ENCODE results near the gene PMPCA. TPM values are rescaled to one million over a fixed set of nuclear protein-coding genes. Genes with fewer than 3 reads are reported as not detected.

Gene PMPCA
- total RNA-seq, 1 donor from 2014 or later: 41.2 TPM

DNA sequence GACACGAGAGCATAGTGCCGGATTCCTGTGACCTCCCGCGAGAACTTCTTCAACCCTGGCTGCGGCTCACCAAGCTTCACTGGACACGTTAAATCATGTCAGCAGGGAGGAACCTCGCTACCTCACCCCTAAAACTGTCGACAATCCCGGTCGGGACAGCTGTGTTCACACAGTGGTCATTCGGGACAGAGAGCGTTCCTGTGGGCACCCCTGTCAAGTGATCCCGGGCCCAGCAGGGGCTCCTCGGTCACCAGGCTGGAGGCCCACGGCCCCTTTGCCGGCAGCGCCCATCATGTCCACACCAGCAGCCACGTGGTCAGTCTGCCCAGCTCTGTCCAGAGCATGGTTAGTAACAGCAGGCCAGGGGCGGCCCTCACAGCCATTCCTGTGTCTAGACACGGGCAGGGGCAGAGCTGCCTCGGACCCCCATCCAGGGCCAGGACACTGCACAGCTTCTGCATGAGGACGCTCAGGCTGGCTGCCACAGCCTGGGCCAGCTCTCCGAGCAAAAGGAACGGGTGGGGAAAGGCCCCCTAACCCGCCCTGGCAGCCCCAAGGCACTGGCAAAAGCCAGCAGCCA, 25.7 kb downstream of the PMPCA start:
- DNase-seq (ENCODE audit: low spot score): no peak

DNA sequence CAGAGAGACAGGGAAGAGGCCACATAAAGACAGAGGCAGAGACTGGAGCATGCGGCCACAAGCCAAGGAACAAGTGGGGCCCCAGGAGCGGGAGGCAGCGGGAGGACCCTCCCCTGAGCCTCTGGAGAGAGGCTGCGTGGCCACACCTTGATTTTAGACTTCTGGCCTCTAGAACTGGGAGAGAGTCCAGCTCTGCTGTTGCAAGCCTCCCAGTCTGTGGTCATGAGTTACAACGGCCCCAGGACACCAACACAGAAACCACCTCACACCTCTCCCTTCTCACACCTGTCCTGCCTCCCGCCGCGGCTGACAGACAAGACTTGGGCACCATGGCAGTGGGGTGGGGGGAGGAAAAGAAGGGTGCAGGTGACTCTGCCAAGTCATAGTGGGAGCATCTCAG, 27.0 kb downstream of the PMPCA start:
- no peak for DNase-seq (ENCODE audit: low spot score)

DNA sequence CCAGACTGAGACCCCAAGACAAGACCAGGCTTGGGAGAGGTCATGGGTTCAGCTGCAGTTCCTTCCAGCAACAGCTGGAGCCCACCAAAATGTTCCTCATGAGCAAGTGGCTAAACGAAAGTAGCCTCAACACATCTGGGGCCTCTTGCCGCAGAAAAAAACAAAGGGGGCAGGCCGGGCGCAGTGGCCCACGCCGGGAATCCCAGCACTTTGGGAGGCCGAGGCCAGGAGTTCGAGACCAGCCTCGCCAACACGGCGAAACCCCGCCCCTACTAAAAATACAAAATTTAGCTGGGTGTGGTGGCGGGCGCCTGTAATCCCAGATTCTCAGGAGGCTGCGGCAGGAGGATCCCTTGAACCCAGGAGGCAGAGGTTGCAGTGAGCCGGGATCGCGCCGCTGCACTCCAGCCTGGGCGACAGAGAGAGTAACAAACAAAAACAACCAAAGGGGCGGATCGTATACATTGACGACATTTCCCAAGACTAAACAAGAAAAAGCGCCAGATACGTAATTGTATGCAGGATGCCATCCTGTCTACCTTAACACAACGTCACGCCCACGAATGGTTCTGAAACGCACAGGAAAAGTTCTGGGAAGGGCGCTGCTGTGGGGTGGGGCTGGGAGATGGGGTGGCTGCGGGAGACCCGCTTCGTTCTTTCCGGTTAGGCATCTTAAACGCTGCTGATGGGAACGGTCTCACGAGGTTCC, 27.5 kb downstream of the PMPCA start:
- DNase-seq (ENCODE audit: low spot score): no peak

DNA sequence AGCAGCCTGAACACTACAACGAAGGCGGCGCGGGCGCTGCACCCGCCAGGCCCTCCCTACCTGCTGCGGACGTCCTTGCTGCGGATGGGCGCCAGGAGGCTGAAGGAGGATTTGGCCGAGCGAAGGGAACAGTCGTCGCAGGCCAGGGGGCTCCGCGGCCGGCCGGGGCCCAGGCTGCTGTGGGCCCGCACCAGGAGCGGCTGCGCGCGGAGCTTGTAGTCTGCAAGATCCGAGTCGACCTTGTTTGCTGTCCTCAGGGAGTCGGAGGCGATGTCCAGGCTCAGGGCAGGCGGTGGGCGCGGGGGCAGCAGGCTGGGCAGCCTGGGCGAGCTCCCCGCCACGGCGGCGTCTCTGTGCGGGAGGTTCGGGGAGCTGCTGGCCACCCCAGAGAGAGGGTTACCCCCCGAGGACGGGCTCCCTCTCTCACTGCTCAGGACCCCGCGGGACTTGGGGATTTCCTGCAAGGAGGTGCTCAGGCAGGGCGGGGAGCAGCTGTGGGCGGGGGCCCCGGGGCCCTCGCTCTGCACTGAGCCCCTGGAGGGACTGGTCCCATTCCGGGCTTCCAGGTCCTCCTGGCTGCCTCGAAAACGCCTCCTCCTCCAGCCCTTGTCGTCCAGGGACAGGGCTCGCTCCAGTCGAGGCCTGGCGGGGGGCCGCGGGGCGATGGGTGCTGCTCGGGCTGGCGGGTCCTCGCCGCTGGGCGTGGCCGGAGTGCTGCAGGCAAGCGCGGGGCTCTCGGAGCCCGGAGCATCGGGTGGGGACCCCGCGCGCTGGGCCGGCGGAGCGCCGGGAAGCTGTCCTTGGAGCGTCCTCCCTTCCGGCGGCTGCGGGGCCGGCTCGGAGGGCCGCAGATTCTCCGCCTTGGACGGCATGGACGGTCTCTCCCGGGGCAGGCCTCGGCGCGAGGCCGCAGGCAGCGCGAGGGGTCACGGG, 28.4 kb downstream of the PMPCA start:
- DNase-seq (ENCODE audit: low spot score): no peak

DNA sequence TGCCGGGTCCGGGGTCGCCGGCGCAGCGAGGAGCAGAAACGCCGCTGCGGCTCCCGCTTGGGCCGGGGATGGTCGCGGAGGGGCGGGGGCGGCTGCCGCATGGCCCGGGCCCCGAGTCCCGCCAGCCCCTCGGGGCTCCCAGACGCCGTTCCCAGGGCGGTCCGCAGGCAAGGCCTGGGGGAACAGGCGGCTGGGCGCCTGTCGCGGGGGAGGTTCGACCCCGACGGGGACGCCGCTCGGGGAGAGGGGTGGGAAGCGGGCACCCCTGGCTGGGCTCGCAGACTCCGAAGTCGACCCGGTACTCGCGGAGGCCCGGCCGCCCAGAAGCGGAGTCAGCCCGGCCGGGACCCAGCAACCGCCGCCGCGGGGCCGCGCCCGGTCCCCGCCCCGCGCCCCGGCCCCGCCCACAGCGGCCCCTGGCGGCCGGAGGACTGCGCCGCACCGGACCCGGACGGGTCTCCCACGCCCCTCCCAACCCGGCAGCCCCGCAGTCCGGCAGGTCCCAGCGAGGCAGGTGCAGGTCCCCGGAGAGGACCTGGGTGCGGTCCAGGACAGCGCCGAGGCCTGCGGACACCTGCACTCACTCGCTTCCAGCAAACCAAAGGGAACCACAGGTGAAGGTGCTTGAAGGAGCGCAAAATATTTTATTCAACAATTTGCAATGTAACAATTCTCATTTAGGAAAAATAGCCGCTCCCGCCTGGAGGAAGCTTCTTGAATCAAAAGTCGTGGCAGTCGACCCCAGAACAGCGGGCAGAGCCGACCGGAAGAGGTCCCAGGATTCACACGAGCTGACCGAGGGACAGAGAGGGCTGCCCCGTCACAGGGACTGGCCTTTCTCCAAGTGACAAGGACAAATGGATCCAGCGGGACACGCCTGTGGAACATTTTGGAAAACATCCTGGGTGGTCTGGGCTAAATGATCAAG, 29.3 kb downstream of the PMPCA start, which contains the start of gene INPP5E:
Gene INPP5E (minus strand): TSS at position 365 of the 928 bp plus-strand sequence. CDS start 426 bp downstream, outside the sequence.
- peak; percentile 63 for DNase-seq (ENCODE audit: low spot score)

DNA sequence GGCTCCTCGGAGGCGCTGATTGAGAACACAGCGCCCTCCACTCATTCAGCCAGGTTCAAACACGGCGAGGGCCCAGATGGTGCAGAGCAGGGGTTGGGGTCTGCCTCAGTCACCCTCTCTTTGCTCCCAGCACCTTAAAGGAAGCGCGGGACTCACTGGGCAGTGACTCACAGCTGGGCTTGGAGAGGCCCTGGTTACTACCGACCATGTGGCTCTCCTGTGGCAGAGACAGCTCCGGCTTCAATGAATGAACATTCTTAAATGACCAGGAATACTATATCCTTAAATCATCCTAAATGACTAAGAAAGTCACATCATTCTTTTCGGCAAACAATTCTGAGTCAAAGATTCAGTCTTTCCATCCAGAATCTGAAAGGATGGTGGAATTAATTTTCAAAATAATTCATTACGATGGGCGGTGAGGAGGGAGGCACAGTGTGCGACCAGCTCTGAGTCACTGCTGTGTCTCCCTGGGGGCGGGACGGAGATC, 30.8 kb downstream of the PMPCA start:
- no peak for DNase-seq (ENCODE audit: low spot score)

DNA sequence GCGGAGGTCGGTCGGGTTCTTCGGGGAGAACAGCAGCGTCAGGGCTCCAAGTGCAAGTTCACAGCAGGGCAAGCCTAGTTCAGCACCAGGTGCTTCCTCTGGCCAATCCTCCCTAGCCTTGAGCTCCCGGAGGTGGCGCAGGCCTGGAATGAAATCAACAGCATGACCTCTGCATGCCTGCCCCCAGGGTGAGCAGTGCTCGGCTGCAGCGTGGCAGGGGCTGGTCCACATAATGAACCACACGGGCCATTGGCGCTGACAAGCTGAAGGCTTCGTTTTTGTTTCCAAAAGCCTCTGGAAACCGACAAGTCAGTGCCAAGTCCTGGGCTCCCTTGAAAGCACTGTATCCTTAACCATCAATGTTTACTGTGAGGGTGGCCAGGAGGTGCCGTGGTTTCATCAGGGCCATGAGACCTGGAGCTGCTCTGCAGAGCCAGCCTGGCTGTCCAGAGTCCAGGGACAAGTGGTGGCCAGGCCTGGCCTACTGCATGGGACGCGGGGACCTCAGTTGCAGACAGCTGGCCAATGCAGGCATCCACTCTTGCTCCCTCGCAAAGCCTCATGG, 31.3 kb downstream of the PMPCA start:
- no peak for DNase-seq (ENCODE audit: low spot score)

DNA sequence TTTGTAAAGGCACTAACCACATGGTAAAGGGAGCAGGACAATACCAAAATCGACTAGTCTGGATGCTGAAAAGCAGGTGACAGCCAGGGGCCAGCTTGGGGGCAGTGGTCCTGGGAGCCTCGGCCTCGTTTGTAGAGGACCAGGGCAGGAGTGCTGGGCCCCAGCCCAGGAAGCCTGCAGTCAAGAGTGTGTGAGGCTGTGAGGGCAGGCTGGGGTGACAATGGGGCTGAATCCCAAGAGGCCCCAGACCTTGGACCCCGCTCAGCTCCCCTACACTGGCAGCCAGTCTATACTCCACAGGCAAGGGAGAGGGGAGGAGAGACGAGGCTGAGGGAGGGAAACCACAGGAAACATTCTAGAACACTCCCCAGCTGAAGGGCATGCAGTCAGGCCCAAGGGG, 31.8 kb downstream of the PMPCA start:
- DNase-seq (ENCODE audit: low spot score): no peak

DNA sequence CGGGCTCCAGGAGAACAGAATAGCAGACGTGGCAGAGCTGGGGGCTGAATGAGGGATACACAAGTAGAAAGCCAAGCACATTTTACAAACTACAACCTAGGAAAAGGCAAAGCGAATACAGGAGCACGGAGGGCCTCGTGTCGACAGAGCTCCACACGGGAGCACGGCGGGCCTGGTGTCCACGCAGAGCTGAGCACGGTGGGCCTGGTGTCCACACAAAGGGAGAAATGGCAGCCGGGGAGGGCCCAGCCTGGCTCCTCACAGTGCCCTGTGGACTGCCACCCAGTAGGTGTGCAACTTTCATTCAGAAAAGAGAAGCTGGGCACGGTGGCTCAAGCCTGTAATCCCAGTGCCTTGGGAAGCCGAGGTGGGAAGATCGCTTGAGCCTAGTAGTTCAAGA, 32.6 kb downstream of the PMPCA start:
- DNase-seq (ENCODE audit: low spot score): no peak

DNA sequence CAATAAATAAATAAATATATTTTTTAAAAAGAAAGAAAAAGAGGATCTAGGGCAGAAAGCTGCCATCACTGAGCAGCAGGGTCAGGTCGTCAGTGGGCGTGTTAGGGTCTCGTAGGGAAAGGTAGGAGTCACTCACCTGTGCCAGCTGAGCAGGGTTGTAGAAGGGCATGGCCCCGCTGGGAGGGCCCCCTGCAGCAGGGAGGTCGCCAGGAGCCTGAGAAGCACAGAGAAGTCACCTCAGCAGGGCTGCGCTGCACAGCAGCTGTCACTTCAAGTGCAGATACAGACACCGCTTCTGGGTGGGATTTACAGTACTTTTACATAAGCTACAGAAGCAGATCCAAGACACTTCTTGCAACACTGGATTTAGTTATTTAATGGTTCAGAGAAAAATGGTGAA, 33.2 kb downstream of the PMPCA start:
- DNase-seq (ENCODE audit: low spot score): no peak

DNA sequence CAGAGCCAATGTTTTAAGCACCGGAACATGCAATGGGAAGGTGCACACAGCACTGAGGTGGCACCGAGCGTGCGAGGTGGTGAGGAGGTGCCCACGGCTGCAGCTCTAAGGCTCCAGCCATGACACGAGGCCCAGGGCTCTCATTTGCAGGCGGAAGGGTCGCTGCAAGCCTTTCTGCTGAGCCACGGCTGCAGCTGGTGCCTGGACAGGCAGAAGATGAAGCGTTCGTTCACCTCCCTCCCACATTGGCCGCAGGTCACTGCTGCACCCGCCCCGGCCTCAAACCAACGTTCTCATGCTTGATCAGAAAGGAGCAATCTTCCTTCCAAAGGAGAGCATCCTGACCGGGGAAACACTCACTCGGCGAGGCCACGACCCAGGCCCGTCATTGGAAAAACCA, 33.6 kb downstream of the PMPCA start:
- no peak for DNase-seq (ENCODE audit: low spot score)

DNA sequence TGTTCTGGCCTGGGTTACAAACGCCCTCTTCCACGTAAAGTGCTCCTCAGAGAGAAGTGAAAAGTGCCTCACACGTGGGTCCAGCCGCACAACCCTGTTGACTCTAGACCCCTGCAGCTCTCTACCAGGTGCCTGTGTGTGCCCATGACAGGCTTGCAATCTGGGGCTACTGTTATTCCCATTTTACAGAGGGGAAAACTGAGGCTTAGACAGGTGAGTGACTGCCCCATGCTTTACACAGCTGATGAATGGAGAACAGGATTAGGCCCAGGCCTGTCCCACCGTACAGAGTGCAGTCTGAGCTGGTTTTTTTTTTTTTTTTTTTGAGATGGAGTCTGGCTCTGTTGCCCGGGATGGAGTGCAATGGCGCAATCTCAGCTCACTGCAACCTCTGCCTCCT, 35.3 kb downstream of the PMPCA start:
- DNase-seq (ENCODE audit: low spot score): no peak

DNA sequence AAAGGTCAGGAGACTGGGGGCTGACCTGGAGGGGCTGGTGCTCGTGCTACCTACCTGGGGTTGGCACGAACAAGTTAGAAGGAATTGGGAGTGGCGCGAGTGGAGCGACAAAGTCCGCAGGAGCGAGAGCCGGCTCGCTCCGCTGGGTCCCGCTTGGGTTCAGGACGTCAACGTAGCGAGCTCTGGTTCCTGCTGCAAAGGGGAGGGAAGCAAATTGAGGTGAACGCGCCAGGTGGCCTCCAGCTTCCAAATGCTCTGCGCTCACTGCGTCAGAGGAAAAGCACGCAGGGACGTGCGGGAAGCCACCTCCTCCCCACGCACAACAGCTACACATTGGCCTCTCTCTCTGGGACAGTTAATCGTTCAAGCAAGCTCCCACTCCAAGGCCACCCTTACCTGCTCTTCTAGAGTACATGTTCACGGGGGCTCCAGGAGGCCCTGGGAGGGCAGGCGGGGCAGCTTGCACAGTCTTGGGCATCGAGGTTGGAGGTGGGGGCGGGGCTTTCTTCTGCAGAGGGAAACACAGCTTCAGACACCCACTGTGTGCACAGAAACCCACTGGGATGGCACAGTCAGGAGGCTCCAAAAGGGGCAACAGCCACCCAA, 36.8 kb downstream of the PMPCA start:
- no peak for DNase-seq (ENCODE audit: low spot score)

DNA sequence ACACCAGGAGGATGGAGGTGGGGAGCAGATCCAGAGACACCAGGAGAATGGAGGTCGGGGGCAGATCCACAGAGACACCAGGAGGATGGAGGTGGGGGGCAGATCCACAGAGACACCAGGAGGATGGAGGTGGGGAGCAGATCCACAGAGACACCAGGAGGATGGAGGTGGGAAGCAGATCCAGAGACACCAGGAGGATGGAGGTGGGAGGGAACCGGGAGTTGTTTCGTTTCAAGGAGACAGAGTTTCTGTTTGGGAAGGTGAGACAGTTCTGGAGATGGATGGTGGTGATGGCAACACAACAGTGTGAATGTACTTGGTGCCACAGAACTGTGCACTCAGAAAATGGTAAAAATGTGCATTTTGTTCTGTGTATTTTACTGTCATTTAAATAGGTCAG, 38.2 kb downstream of the PMPCA start:
- DNase-seq (ENCODE audit: low spot score): no peak

DNA sequence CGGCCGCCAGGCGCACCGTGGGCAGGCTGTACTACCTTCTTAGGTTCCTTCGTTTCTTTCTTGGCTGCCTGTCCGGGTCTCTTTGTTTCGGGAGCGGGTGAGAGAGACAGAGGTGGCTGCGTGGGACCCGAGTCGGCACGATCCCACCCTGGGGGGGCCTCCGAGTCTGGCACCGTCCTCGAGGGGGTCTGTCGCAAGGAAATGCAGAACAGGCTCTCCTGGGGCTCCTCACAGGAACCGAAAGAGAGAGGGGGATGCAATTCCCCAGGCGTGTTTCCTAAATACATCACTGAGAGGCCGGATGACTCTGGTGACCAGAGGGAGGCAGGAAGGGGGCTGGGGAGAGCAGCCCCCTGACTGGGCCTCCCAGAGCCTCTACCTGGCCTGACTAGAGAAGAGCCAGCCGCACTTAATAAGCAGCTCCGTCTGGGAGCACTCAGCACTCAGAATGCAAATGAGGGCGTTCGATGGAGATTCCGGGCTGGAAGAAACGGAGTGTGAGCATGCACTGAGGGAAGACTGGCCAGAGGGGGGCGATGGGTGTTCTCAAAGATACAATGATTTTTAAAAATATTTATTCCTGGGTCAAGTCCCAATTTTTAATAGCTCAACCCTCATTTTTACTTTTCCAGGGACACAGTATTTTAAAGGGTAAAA, 40.9 kb downstream of the PMPCA start:
- DNase-seq (ENCODE audit: low spot score): no peak

DNA sequence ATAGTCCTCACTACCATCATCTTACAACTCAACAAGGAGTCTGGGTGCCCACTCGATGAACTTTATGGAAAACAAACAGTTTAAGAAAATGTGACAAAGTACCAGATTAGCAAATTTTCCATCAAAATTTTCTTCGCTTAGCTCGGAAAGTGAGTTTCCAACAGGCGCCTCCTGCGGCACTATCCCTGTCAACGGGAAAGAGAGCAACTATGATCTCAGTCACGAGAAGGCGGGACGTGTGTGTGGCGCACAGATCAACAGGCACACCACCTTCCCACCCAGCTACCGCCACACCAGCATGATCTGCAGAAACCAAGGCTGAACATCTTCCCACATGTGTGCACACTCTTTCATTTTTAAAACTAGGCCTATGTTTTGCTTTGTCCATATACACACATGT, 42.9 kb downstream of the PMPCA start:
- DNase-seq (ENCODE audit: low spot score): no peak

DNA sequence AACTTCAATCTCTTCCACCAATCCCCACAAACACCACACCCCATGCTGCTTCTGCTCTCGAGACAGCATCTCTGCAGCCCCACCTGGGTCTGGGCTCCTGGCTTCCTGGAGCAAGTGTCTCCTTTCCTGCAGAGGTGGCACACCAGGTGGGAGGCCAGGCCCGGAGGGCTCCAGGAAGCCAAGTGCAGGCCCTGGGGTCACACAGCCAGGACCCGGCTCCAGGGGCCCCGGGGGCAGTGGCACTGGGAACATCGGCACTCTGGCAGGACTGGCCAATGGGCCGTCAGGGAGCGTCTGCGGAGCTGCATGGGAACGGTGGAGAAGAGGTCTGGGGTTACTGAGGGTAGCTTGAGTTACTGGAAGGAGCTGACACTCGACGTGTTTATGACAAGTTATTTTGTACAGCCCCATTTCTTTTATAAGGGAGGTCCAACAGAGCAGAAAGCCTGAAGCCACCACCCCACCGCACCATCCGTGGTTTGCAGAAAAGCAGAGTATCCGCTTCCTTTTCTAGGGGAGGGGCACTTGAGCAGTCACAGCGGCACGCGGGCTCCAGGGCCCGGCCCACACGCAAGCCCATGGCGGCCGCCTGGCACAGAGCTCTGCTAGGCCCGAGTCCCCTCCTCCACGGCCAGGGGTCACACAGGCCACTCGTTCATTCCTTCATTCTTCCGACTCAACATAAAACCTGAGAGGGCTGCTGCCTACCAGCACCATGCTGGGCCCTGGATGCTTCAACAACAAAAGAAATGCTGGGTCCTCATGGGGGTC, 43.8 kb downstream of the PMPCA start:
- DNase-seq (ENCODE audit: low spot score): no peak

DNA sequence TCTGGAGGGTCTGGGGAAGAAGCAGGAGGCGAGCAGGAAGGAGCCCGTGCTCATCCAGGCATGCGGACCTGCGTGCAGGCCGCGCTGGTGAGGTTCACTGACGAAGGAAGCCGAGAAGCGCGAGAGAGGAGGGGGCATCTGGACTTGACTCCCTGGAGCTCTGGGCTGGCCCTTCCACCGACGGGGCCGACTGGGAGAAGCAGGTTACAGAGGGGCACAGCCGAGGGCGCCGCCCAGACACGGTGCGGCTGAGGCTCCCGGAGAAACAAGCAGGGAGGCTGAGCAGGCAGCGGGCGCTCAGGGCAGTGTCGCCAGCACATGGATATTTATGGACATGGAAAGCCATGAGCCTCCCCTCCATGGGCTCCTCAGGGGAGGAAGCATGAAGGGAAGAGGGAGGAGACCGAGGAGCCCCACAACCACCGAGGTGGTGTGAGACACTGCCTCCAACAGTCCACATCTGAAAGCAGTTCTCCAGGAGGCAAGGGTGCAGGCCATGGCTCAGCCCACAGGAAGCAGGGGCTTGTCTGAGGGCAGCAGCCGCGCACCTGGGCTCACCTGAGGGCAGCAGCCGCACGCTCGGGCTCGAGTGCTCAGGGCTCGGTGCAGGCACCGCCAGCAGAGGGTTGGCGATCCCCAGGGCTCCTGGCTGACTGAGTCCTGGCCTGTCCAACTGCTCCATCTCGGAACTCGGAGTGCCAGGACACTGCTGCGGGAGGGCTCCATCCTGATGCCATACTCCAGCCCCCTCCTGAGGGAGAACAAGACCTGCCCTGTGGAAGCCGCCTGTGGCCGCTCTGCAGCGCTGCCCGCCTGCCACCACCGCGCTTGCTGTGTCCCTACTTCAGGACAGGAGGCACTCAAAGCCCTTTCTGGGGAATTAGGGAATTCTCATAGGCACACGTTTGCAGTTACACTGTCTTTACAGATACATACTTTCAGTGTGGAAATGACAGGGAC, 44.9 kb downstream of the PMPCA start:
- DNase-seq (ENCODE audit: low spot score): no peak
